Measurements from ENCODE around the gene CLMP. TPM values are rescaled to one million over a fixed set of nuclear protein-coding genes. Genes with fewer than 3 reads are reported as not detected.
A peak's percentile ranks its signal among the peaks of the same experiment; 100 is the strongest.

The CLMP gene
- total RNA-seq, 6 experiments from 2014 or later, result 126 to 201 (median 138) TPM

GRCh38 chr11:123065621-123066020 lies 129.4 kb downstream of the CLMP start:
- Mint-ChIP-seq H3K4me3 (peak overlapping the region; percentile 13; the same call in 1 of the 2 replicates), H3K4me1 (ENCODE audit: low read depth) (peaks cover 35% of the 10 kb centered on the region), H3K27me3 (ENCODE audit: insufficient read depth) (peaks cover 24% of the 10 kb centered on the region), H3K9me3 (peaks cover 11% of the 10 kb centered on the region), H3K27ac (peak overlapping the region; percentile 49), H3K36me3 (ENCODE audit: low read depth) (peaks cover 19% of the 10 kb centered on the region)
- TF ChIP-seq CTCF (IDR thresholded peaks at IDR 0.05), result no peak
- no peak for DNase-seq

- H3K36me3 Mint-ChIP-seq (ENCODE audit: low read depth), result peaks cover 35% of the 10 kb centered on the region
- peak overlapping the region; percentile 98 for H3K27ac Mint-ChIP-seq
- H3K4me1 Mint-ChIP-seq (ENCODE audit: low read depth), result peaks cover 50% of the 10 kb centered on the region
- no peak for TF ChIP-seq CTCF (IDR thresholded peaks at IDR 0.05)
- no peak for DNase-seq
- H3K27me3 Mint-ChIP-seq (ENCODE audit: insufficient read depth), result peaks cover 33% of the 10 kb centered on the region
- peak overlapping the region; percentile 100 for H3K4me3 Mint-ChIP-seq
- peaks cover 11% of the 10 kb centered on the region for H3K9me3 Mint-ChIP-seq
These were observed 131.0 kb downstream of the CLMP start for GRCh38 chr11:123063826-123064657.

GRCh38 chr11:123062892-123063825 lies 131.9 kb downstream of the CLMP start:
- Mint-ChIP-seq H3K9me3 (peaks cover 11% of the 10 kb centered on the region), H3K27me3 (ENCODE audit: insufficient read depth) (peaks cover 37% of the 10 kb centered on the region), H3K36me3 (ENCODE audit: low read depth) (peaks cover 38% of the 10 kb centered on the region), H3K4me3 (peak overlapping the region; percentile 100), H3K27ac (peak overlapping the region; percentile 98), H3K4me1 (ENCODE audit: low read depth) (peaks cover 53% of the 10 kb centered on the region)
- TF ChIP-seq CTCF (IDR thresholded peaks at IDR 0.05), result no peak
- DNase-seq, result peak; percentile 37

- H3K4me3 Mint-ChIP-seq, result peak overlapping the region; percentile 100
- H3K27me3 Mint-ChIP-seq (ENCODE audit: insufficient read depth), result peaks cover 37% of the 10 kb centered on the region
- TF ChIP-seq CTCF (IDR thresholded peaks at IDR 0.05), result no peak
- H3K36me3 Mint-ChIP-seq (ENCODE audit: low read depth), result peaks cover 47% of the 10 kb centered on the region
- peaks cover 11% of the 10 kb centered on the region for H3K9me3 Mint-ChIP-seq
- peak; percentile 99 for DNase-seq
- peak overlapping the region; percentile 98 for H3K27ac Mint-ChIP-seq
- H3K4me1 Mint-ChIP-seq (ENCODE audit: low read depth), result peaks cover 61% of the 10 kb centered on the region
These were observed 132.7 kb downstream of the CLMP start for GRCh38 chr11:123062158-123062891.

All from HFFc6 (cell line).